Stromal cell of bone marrow (primary cell): ENCODE measurements around the gene GNLY.
"Not testable (repeated sequence)": the region's sequence is repeated elsewhere in the genome, so short reads cannot be mapped to it uniquely, and the experiment has no call there.

Source experiments
- DNase-seq: peaks from one replicate; pipeline ENCODE4 v3.0.0-alpha.2; 2012; ENCODE audit warnings: low read depth

Gene GNLY

GRCh38 chr2:85694052-85695025 is at the start of gene GNLY:
GNLY (plus strand) TSS chr2:85694358; CDS start chr2:85694419, 61 bp downstream.
- DNase-seq, result no peak

- no peak for DNase-seq
These were observed 49.2 kb upstream of the GNLY start for GRCh38 chr2:85644909-85645308.

GRCh38 chr2:85646166-85646565 is 48.0 kb upstream of the GNLY start:
- no peak for DNase-seq

- DNase-seq, result no peak
These were observed 46.2 kb upstream of the GNLY start for GRCh38 chr2:85647823-85648526.

GRCh38 chr2:85648619-85649018 is 45.5 kb upstream of the GNLY start:
- DNase-seq, result peak; percentile 25

GRCh38 chr2:85649201-85650190 is 44.7 kb upstream of the GNLY start:
- DNase-seq, result peak; percentile 47

- no peak for DNase-seq
These were observed 43.7 kb upstream of the GNLY start for GRCh38 chr2:85650456-85650855.

- DNase-seq, result no peak
These were observed 43.1 kb upstream of the GNLY start for GRCh38 chr2:85651097-85651496.

- no peak for DNase-seq
These were observed 42.1 kb upstream of the GNLY start for GRCh38 chr2:85652056-85652455.

- DNase-seq, result no peak
These were observed 40.2 kb upstream of the GNLY start for GRCh38 chr2:85653996-85654395.

GRCh38 chr2:85655961-85656417 is 38.2 kb upstream of the GNLY start:
- DNase-seq, result peak; percentile 78

GRCh38 chr2:85656468-85656867 is 37.7 kb upstream of the GNLY start:
- no peak for DNase-seq

- DNase-seq, result not testable (repeated sequence)
These were observed 36.8 kb upstream of the GNLY start for GRCh38 chr2:85657399-85657798.

- DNase-seq, result no peak
These were observed 34.7 kb upstream of the GNLY start for GRCh38 chr2:85659324-85659981.

GRCh38 chr2:85660301-85660700 is 33.9 kb upstream of the GNLY start:
- DNase-seq, result not testable (repeated sequence)

GRCh38 chr2:85660725-85661124 is 33.4 kb upstream of the GNLY start:
- no peak for DNase-seq

GRCh38 chr2:85661139-85661858 is 32.9 kb upstream of the GNLY start:
- no peak for DNase-seq

GRCh38 chr2:85662899-85663593 is 31.1 kb upstream of the GNLY start:
- peak; percentile 96 for DNase-seq

GRCh38 chr2:85663594-85664565 is 30.3 kb upstream of the GNLY start:
- no peak for DNase-seq
